HT-29 (cell line): ENCODE data around the gene CCT3. TPM values are rescaled to one million over a fixed set of nuclear protein-coding genes. Genes with fewer than 3 reads are reported as not detected.
A peak's percentile ranks its signal among the peaks of the same experiment; 100 is the strongest.
"Not testable (repeated sequence)": the region's sequence is repeated elsewhere in the genome, so short reads cannot be mapped to it uniquely, and the experiment has no call there.

ENCODE experiments used
- DNase-seq: peaks from one replicate; pipeline ENCODE4 v3.0.0-alpha.2; 2015; ENCODE audit warnings: low spot score
- total RNA-seq: library from RNA; depleted of rRNA; stranded (reverse); fragments of >200 nt; shearing (Covaris generic); gene quantifications from 2 replicates; pipeline ENCODE4 v1.2.3, GENCODE V29; 2014

The CCT3 gene
- total RNA-seq, 1 experiment from 2014 or later = 389 TPM

- peak; percentile 43 for DNase-seq
These were observed 31.0 kb upstream of the CCT3 start, which contains the start of gene RHBG for GRCh38 chr1:156368889-156369684. Gene RHBG, plus strand, starts transcription at chr1:156369211. Its CDS starts 39 bp downstream, at chr1:156369250.

- no peak for DNase-seq
These were observed 30.1 kb upstream of the CCT3 start for GRCh38 chr1:156368157-156368658.

- DNase-seq = no peak
These were observed 29.5 kb upstream of the CCT3 start for GRCh38 chr1:156367383-156368156.

- DNase-seq = no peak
These were observed 28.5 kb upstream of the CCT3 start for GRCh38 chr1:156366378-156367166.

- no peak for DNase-seq
These were observed 27.7 kb upstream of the CCT3 start for GRCh38 chr1:156365754-156366153.

GRCh38 chr1:156360534-156360933 is 22.4 kb upstream of the CCT3 start:
- DNase-seq = no peak

GRCh38 chr1:156359973-156360372 is 21.9 kb upstream of the CCT3 start:
- DNase-seq = no peak

- no peak for DNase-seq
These were observed 21.2 kb upstream of the CCT3 start for GRCh38 chr1:156359249-156359648.

- DNase-seq = no peak
These were observed 20.5 kb upstream of the CCT3 start for GRCh38 chr1:156358641-156359040.

GRCh38 chr1:156357977-156358376 is 19.9 kb upstream of the CCT3 start:
- no peak for DNase-seq

GRCh38 chr1:156356875-156357534 is 18.9 kb upstream of the CCT3 start:
- peak; percentile 66 for DNase-seq

- DNase-seq = no peak
These were observed 18.3 kb upstream of the CCT3 start for GRCh38 chr1:156356262-156356874.

- not testable (repeated sequence) for DNase-seq
These were observed 14.4 kb upstream of the CCT3 start for GRCh38 chr1:156352481-156352880.

- no peak for DNase-seq
These were observed 9.2 kb upstream of the CCT3 start for GRCh38 chr1:156347331-156347730.

GRCh38 chr1:156346636-156347035 is 8.5 kb upstream of the CCT3 start:
- DNase-seq = no peak

GRCh38 chr1:156346035-156346434 is 7.9 kb upstream of the CCT3 start:
- not testable (repeated sequence) for DNase-seq

GRCh38 chr1:156344409-156344808 is 6.3 kb upstream of the CCT3 start:
- no peak for DNase-seq

- no peak for DNase-seq
These were observed 4.3 kb upstream of the CCT3 start for GRCh38 chr1:156342166-156342955.

GRCh38 chr1:156337888-156338179 is 258 bp downstream of the CCT3 start:
- no peak for DNase-seq
